ENCODE data around the gene MAP3K8.

GRCh38 chr10:30432622-30433305 is 1.2 kb upstream of the MAP3K8 start:
- TF ChIP-seq CTCF (IDR thresholded peaks at IDR 0.05; ENCODE audit: control extremely low read depth in 1 of 3, insufficient read depth in 1 of 3, low read depth in 1 of 3, low read length in 3 of 3) (no peak), SIN3A (conservative IDR thresholded peaks at IDR 0.05 in 1 of 2, IDR thresholded peaks at IDR 0.05 in 1 of 2; ENCODE audit: low read depth in 1 of 2, low read length in 2 of 2) (no peak), CEBPB (IDR thresholded peaks at IDR 0.05; ENCODE audit: low read depth, low read length) (no peak; the same call in 1 of the 2 replicates), TAF1 (IDR thresholded peaks at IDR 0.05; ENCODE audit: low read depth, low read length) (0 out of 2 replicates have a peak, but pooled peaks have one; percentile 20), KDM1A (IDR thresholded peaks at IDR 0.05; ENCODE audit: borderline replicate concordance, low read length) (no peak), JUND (IDR thresholded peaks at IDR 0.05; ENCODE audit: low read length) (peak; percentile 66; the same call in 1 of the 2 replicates), HDAC6 (IDR thresholded peaks at IDR 0.05; ENCODE audit: low read depth, low read length) (no peak), EZH2 (IDR thresholded peaks at IDR 0.05; ENCODE audit: low read depth, low read length, severe bottlenecking) (no peak), RAD21 (IDR thresholded peaks at IDR 0.05 in 1 of 2, conservative IDR thresholded peaks at IDR 0.05 in 1 of 2; ENCODE audit: low read depth in 2 of 2, low read length in 2 of 2) (no peak)

Measured in H1 (cell line).